AG04449 (cell line): Measurements from ENCODE around the gene CCDC88B.

Experiments
- CTCF ChIA-PET: fragments of 350-600 bp; formaldehyde crosslinking; extraction: SDS; loops from one replicate; lab custom pipeline; 2021; ENCODE audit warnings: antibody characterized with exemption; lab: Yijun Ruan, JAX
- POLR2A ChIA-PET: fragments of 400-600, 350-600 bp; formaldehyde crosslinking; extraction: SDS; loops from one replicate; lab custom pipeline; 2020; ENCODE audit warnings: antibody characterized with exemption, inconsistent platforms; lab: Yijun Ruan, JAX
- DNase-seq: peaks from one replicate; pipeline ENCODE4 v3.0.0-alpha.2; 2010; ENCODE audit warnings: low read depth, low spot score
- H3K4me3 ChIP-seq: 2 replicates; pipeline ENCODE4 v1.5.1; 2011; ENCODE audit warnings: low read depth, mild to moderate bottlenecking, control low read depth, low read length
- TF ChIP-seq, protein P1 (sequence below): IDR thresholded peaks from one replicate; pipeline ENCODE4 v1.5.1; 2011; ENCODE audit warnings: mild to moderate bottlenecking, moderate library complexity, low read length, control low read depth, inconsistent platforms; ENCODE audit not compliant: insufficient read depth; ENCODE audit errors: missing control alignments

Gene CCDC88B

DNA sequence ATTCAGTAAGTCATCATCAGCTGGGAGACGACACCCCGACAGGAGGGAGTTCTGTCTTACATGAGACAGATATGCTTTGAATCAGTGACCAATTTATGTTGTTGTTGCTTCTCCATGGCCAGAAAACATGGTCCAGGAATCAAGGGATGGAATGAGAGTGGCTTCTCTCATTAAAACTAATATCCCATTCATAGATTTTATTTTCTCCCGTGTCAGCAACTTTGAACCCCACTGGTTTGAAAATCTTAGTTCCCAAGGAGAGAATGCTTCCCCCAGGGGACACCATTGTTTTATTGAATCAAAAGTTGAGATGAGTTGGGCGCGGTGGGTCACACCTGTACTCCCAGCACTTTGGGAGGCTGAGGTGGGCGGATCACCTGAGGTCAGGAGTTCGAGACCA is 61.8 kb downstream of the CCDC88B start:
- TF ChIP-seq, protein P1, sequence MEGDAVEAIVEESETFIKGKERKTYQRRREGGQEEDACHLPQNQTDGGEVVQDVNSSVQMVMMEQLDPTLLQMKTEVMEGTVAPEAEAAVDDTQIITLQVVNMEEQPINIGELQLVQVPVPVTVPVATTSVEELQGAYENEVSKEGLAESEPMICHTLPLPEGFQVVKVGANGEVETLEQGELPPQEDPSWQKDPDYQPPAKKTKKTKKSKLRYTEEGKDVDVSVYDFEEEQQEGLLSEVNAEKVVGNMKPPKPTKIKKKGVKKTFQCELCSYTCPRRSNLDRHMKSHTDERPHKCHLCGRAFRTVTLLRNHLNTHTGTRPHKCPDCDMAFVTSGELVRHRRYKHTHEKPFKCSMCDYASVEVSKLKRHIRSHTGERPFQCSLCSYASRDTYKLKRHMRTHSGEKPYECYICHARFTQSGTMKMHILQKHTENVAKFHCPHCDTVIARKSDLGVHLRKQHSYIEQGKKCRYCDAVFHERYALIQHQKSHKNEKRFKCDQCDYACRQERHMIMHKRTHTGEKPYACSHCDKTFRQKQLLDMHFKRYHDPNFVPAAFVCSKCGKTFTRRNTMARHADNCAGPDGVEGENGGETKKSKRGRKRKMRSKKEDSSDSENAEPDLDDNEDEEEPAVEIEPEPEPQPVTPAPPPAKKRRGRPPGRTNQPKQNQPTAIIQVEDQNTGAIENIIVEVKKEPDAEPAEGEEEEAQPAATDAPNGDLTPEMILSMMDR: no peak
- no peak for DNase-seq
- POLR2A ChIA-PET: no interaction called here
- H3K4me3 ChIP-seq: no peak overlapping the region
- CTCF ChIA-PET: no interaction called here

DNA sequence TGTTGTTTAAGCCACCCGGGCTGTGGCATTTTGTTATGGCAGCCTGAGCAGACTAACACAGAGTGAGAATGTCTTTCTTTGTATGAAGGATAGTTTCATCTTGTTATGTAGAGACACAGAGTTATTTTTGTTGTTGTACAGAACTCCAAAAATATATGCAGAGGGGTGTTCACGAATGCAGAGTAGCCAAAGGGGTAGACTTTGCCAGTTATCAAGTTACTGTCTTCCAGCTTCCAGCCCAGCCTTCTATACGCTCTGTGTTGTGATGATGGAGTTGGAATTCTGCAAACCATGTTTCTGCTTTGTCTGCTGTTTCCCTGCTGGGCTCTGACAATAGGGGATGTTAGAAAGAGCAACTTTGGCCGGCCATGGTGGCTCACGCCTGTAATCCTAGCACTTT is 63.1 kb downstream of the CCDC88B start:
- POLR2A ChIA-PET: no interaction called here
- TF ChIP-seq, protein P1: no peak
- DNase-seq: no peak
- CTCF ChIA-PET: no interaction called here
- no peak overlapping the region for H3K4me3 ChIP-seq

DNA sequence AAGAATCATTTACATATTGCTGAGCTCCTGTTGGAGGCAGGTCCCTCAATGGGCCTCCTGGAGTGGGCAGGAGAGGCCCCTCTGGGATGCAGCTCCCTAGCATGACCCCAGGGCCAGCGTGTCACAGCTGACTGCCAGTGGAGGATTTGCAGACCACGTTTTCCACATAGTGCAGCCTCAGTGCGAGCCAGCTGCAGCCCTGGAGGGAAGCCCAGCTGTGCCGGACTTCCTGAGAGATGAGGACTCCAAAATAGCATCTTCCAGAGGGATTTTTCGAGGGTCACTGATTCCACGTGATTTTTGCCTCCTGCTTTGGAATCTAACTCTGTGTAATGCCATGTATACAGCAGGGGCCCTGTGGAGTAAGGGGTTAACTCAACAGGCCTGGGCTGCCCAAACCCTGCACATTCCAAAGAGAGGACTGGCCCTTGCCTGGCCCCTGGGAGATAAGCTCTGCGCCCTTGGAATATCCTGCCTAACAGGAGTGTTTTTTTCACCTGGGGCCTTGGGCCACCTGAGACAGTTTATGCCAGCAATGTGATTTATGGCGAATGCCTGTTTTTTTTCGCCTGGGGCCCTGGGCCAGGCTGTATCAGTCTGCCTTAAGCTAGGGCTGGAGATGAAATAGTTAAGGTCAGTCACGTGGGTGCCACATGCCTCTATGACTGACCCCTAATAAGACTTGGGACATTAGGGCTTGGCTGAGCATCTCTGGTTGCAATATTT is 66.4 kb downstream of the CCDC88B start:
- TF ChIP-seq, protein P1: no peak
- ChIA-PET POLR2A (no interaction called here), CTCF (interaction anchor here (0.7 to 1.7 kb wide), 4 partner anchors 15 to 51 kb away, joined by 3 to 5 read pairs (median 4); no protein-coding TSS in a partner anchor)
- H3K4me3 ChIP-seq: no peak overlapping the region
- DNase-seq: no peak
